Epithelial cell of esophagus (primary cell): ENCODE results near the gene BOK.
A peak's percentile ranks its signal among the peaks of the same experiment; 100 is the strongest.

Experiments used
- DNase-seq: peaks from one replicate; pipeline ENCODE4 v3.0.0; 2010; ENCODE audit warnings: low read depth
- H3K4me3 ChIP-seq: 2 replicates; pipeline ENCODE4 v1.5.1; 2011; ENCODE audit warnings: mild to moderate bottlenecking, low read length, control low read depth
- CTCF ChIP-seq: IDR thresholded peaks from 2 replicates; pipeline ENCODE4 v1.5.1; 2011; ENCODE audit warnings: low read depth, mild to moderate bottlenecking, low read length, control low read depth, inconsistent platforms; ENCODE audit not compliant: insufficient read depth; ENCODE audit errors: missing control alignments

BOK gene

GRCh38 chr2:241546771-241547498 is 11.6 kb upstream of the BOK start:
- H3K4me3 ChIP-seq = no peak overlapping the region

GRCh38 chr2:241547781-241548450 is 10.6 kb upstream of the BOK start:
- H3K4me3 ChIP-seq = no peak overlapping the region
- no peak for TF ChIP-seq CTCF
- DNase-seq = no peak

More at GRCh38 chr2:241546771-241547498, 11.6 kb upstream of the BOK start:
- peak; percentile 37 for DNase-seq
- no peak for TF ChIP-seq CTCF

- TF ChIP-seq CTCF = no peak
- H3K4me3 ChIP-seq = no peak overlapping the region
- DNase-seq = no peak
These were observed 10.1 kb upstream of the BOK start for GRCh38 chr2:241548451-241548835.

GRCh38 chr2:241550616-241551580 is 7.6 kb upstream of the BOK start:
- TF ChIP-seq CTCF = no peak
- H3K4me3 ChIP-seq = no peak overlapping the region
- no peak for DNase-seq

- no peak overlapping the region for H3K4me3 ChIP-seq
- TF ChIP-seq CTCF = no peak
- no peak for DNase-seq
These were observed 6.9 kb upstream of the BOK start for GRCh38 chr2:241551599-241551997.

GRCh38 chr2:241551998-241552737 is 6.4 kb upstream of the BOK start:
- no peak for DNase-seq
- H3K4me3 ChIP-seq = no peak overlapping the region
- no peak for TF ChIP-seq CTCF
